HG02981 (cell line): ENCODE data around the gene GPR75.

Source experiments
- ATAC-seq: cut with Tn5 transposase; IDR thresholded peaks from one replicate; pipeline ENCODE4 v1.9.1; 2021; ENCODE audit warnings: mild to moderate bottlenecking, moderate library complexity; ENCODE audit not compliant: unreplicated experiment

Gene GPR75

GRCh38 chr2:53859206-53860181 is at the start of gene GPR75:
Gene GPR75, minus strand, starts transcription at chr2:53859967. Its CDS starts 5,211 bp downstream, at chr2:53854756.
- no peak for ATAC-seq

- ATAC-seq = no peak
Observed at GRCh38 chr2:53907582-53907981, 47.8 kb upstream of the GPR75 start.

GRCh38 chr2:53905396-53905795 is 45.6 kb upstream of the GPR75 start:
- ATAC-seq = no peak

- no peak for ATAC-seq
Observed at GRCh38 chr2:53903011-53903410, 43.2 kb upstream of the GPR75 start.

- no peak for ATAC-seq
Observed at GRCh38 chr2:53901192-53901591, 41.4 kb upstream of the GPR75 start.

- ATAC-seq = no peak
Observed at GRCh38 chr2:53896864-53897263, 37.1 kb upstream of the GPR75 start.

- ATAC-seq = no peak
Observed at GRCh38 chr2:53886406-53887280, 26.9 kb upstream of the GPR75 start.

- no peak for ATAC-seq
Observed at GRCh38 chr2:53884883-53885282, 25.1 kb upstream of the GPR75 start.

GRCh38 chr2:53881986-53882385 is 22.2 kb upstream of the GPR75 start:
- no peak for ATAC-seq

GRCh38 chr2:53881360-53881759 is 21.6 kb upstream of the GPR75 start:
- ATAC-seq = no peak

- ATAC-seq = no peak
Observed at GRCh38 chr2:53880756-53881155, 21.0 kb upstream of the GPR75 start.

- no peak for ATAC-seq
Observed at GRCh38 chr2:53877556-53877955, 17.8 kb upstream of the GPR75 start.

- ATAC-seq = no peak
Observed at GRCh38 chr2:53877112-53877511, 17.3 kb upstream of the GPR75 start.

- no peak for ATAC-seq
Observed at GRCh38 chr2:53874401-53874950, 14.7 kb upstream of the GPR75 start.

GRCh38 chr2:53867773-53868172 is 8.0 kb upstream of the GPR75 start:
- no peak for ATAC-seq

- no peak for ATAC-seq
Observed at GRCh38 chr2:53867169-53867568, 7.4 kb upstream of the GPR75 start.

GRCh38 chr2:53865962-53866361 is 6.2 kb upstream of the GPR75 start:
- ATAC-seq = no peak

- no peak for ATAC-seq
Observed at GRCh38 chr2:53865264-53865663, 5.5 kb upstream of the GPR75 start.

- ATAC-seq = no peak
Observed at GRCh38 chr2:53863538-53864227, 3.9 kb upstream of the GPR75 start.

- no peak for ATAC-seq
Observed at GRCh38 chr2:53861824-53862223, 2.1 kb upstream of the GPR75 start.

- no peak for ATAC-seq
Observed at GRCh38 chr2:53856272-53856671, 3.5 kb downstream of the GPR75 start.
